Hepatocyte (in vitro differentiated cells): ENCODE results near the gene MARCHF2.

Source experiments
- EZH2 ChIP-seq: fragments of 200-600 bp; sonication (generic); IDR thresholded peaks from 2 replicates; pipeline ENCODE4 v1.6.1; 2016; ENCODE audit warnings: antibody characterized with exemption, mild to moderate bottlenecking, borderline replicate concordance
- TF ChIP-seq, protein P1 (sequence below): fragments of 200-600 bp; sonication (generic); IDR thresholded peaks from 2 replicates; pipeline ENCODE4 v1.5.1; 2016; ENCODE audit warnings: antibody characterized with exemption, mild to moderate bottlenecking; ENCODE audit not compliant: poor library complexity

DNA sequence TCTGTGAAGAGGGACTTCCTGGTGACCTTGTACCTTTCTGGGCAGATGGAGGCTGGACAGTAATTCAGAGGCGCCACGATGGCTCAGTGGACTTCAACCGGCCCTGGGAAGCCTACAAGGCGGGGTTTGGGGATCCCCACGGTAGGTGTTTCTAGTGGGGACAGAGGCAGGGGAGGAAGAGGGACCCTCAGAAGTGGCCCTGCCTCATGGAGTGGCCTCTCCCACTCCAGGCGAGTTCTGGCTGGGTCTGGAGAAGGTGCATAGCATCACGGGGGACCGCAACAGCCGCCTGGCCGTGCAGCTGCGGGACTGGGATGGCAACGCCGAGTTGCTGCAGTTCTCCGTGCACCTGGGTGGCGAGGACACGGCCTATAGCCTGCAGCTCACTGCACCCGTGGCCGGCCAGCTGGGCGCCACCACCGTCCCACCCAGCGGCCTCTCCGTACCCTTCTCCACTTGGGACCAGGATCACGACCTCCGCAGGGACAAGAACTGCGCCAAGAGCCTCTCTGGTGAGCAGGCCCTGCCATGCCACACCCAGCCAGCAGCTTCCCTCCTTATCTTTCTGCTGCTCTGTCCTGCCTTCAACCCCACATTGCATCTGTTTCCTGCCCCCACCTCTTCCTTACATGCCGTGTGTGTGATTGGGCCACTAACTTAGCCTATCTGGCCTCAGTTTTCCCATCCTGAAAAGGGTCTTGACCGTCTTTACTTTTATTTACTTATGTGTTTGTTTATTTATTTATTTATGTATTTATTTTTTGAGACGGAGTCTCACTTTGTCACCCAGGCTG is 41.9 kb upstream of the MARCHF2 start:
- TF ChIP-seq EZH2, result no peak
- TF ChIP-seq, protein P1, sequence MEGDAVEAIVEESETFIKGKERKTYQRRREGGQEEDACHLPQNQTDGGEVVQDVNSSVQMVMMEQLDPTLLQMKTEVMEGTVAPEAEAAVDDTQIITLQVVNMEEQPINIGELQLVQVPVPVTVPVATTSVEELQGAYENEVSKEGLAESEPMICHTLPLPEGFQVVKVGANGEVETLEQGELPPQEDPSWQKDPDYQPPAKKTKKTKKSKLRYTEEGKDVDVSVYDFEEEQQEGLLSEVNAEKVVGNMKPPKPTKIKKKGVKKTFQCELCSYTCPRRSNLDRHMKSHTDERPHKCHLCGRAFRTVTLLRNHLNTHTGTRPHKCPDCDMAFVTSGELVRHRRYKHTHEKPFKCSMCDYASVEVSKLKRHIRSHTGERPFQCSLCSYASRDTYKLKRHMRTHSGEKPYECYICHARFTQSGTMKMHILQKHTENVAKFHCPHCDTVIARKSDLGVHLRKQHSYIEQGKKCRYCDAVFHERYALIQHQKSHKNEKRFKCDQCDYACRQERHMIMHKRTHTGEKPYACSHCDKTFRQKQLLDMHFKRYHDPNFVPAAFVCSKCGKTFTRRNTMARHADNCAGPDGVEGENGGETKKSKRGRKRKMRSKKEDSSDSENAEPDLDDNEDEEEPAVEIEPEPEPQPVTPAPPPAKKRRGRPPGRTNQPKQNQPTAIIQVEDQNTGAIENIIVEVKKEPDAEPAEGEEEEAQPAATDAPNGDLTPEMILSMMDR, result no peak
